HepG2 (cell line): Measurements from ENCODE around the gene CMTM4. TPM values are rescaled to one million over a fixed set of nuclear protein-coding genes. Genes with fewer than 3 reads are reported as not detected.

Experiments used
- ATAC-seq: fragments of 200-7000 bp; cut with Tn5 transposase; 3 replicates; pipeline ENCODE4 v1.9.1; 2020; ENCODE audit warnings: mild to moderate bottlenecking, moderate library complexity
- BruUV-seq: library from RNA; stranded (reverse); fragments of 400-500 nt; replicated peaks from 2 replicates; lab custom pipeline; 2021; lab: Mats Ljungman, UMichigan
- CTCF ChIA-PET: fragments of 300-600 bp; formaldehyde crosslinking; extraction: SDS; loops from one replicate; lab custom pipeline; 2021; ENCODE audit warnings: low total read pairs, inconsistent platforms, low intra/inter-chr PET ratio; lab: Yijun Ruan, JAX
- POLR2A ChIA-PET: fragments of 350-600 bp; sonication (Branson Sonifier 250); formaldehyde crosslinking; loops from one replicate; lab custom pipeline; 2020; ENCODE audit warnings: antibody characterized with exemption, inconsistent platforms; lab: Yijun Ruan, JAX
- DNase-seq: peaks from one replicate; pipeline ENCODE4 v3.0.0-alpha.2; 2015; ENCODE audit warnings: low spot score
- FAIRE-seq: peaks from 3 replicates; lab custom pipeline; 2011; peaks lifted over from hg19 to GRCh38; lab: Jason Lieb, UNC
- H2AFZ ChIP-seq: one replicate; pipeline ENCODE4 v1.6.1; 2011; ENCODE audit warnings: low read length, inconsistent platforms
- H3K27ac ChIP-seq: fragments of 300-600 bp; 3 replicates; pipeline ENCODE4 v1.8.0; 2011; ENCODE audit warnings: mixed run types, mild to moderate bottlenecking, mixed read lengths, low read length, inconsistent platforms; ENCODE audit not compliant: insufficient read depth; ENCODE audit errors: extremely low read length
- H3K27me3 ChIP-seq, 2 experiments: fragments of 200-600 bp in 1 of 2; 2 replicates in 1 of 2; 3 replicates in 1 of 2; pipeline versions ENCODE4 v1.6.0 to v1.8.0; 2011; ENCODE audit warnings: low read length in 2 of 2, mild to moderate bottlenecking in 2 of 2, moderate library complexity in 2 of 2, inconsistent platforms in 1 of 2; ENCODE audit not compliant: insufficient read depth in 2 of 2, control insufficient read depth in 1 of 2
- H3K36me3 ChIP-seq, 2 experiments: fragments of 200-600 bp in 1 of 2; replicated peaks in 1 of 2; 2 replicates in 1 of 2; 3 replicates in 1 of 2; pipeline versions ENCODE4 v1.5.1 to v1.8.0; 2011; ENCODE audit warnings: low read length in 2 of 2, inconsistent platforms in 1 of 2; ENCODE audit not compliant: insufficient read depth in 2 of 2, control insufficient read depth in 1 of 2
- H3K4me1 ChIP-seq: 2 replicates; pipeline ENCODE4 v1.5.1; 2012; ENCODE audit warnings: low read length, inconsistent platforms; ENCODE audit not compliant: insufficient read depth
- H3K4me2 ChIP-seq: 2 replicates; pipeline ENCODE4 v1.6.0; 2011; ENCODE audit warnings: low read depth, low read length, inconsistent platforms
- H3K4me3 ChIP-seq, 3 experiments: fragments of 200-600 bp in 1 of 3; sonication (generic), shearing (Covaris generic) in 1 of 3; replicated peaks in 1 of 3; 2 replicates each; pipeline ENCODE4 v1.5.1; 2011 to 2016; ENCODE audit warnings: low read length in 3 of 3, inconsistent platforms in 2 of 3, low read depth in 2 of 3, mild to moderate bottlenecking in 2 of 3, control low read depth in 1 of 3, mixed read lengths in 1 of 3; ENCODE audit not compliant: insufficient read depth in 1 of 3
- H3K79me2 ChIP-seq: one replicate; pipeline ENCODE4 v1.6.1; 2011; ENCODE audit warnings: low read length, inconsistent platforms; ENCODE audit not compliant: insufficient read depth
- H3K9ac ChIP-seq: 2 replicates; pipeline ENCODE4 v1.6.0; 2011; ENCODE audit warnings: mild to moderate bottlenecking, low read depth, low read length, inconsistent platforms; ENCODE audit not compliant: insufficient read depth
- H3K9me3 ChIP-seq: 2 replicates; pipeline ENCODE4 v1.5.1; 2012; ENCODE audit warnings: mild to moderate bottlenecking, low read length
- H4K20me1 ChIP-seq: 2 replicates; pipeline ENCODE4 v1.6.0; 2011; ENCODE audit warnings: inconsistent platforms, mild to moderate bottlenecking, low read length, moderate library complexity; ENCODE audit not compliant: insufficient read depth
- BHLHE40 ChIP-seq: IDR thresholded peaks from 2 replicates; pipeline ENCODE4 v1.6.1; 2011; ENCODE audit warnings: low read length, improper control_type of control experiment
- BRCA1 ChIP-seq: sonication (generic); formaldehyde crosslinking; IDR thresholded peaks from 2 replicates; pipeline ENCODE4 v1.4.0; 2020; ENCODE audit warnings: missing genetic modification reagents
- CENPT ChIP-seq: sonication (generic); formaldehyde crosslinking; IDR thresholded peaks from 2 replicates; pipeline ENCODE4 v1.8.0; 2022; ENCODE audit warnings: low read depth, mild to moderate bottlenecking, moderate library complexity, missing genetic modification reagents
- KLF15 ChIP-seq: sonication (generic); formaldehyde crosslinking; IDR thresholded peaks from 2 replicates; pipeline ENCODE4 v1.8.1; 2023; ENCODE audit warnings: borderline replicate concordance, mild to moderate bottlenecking, inconsistent platforms, missing genetic modification reagents, mixed read lengths
- NR2F1 ChIP-seq, 2 experiments: fragments of 450-650 bp in 1 of 2; formaldehyde crosslinking in 1 of 2; IDR thresholded peaks; 2 replicates each; pipeline versions ENCODE4 v1.5.0 to v1.6.1; 2016 to 2020; ENCODE audit warnings: mild to moderate bottlenecking in 1 of 2, missing compliant biosample characterization in 1 of 2, missing genetic modification reagents in 1 of 2, moderate library complexity in 1 of 2
- SKI ChIP-seq: fragments of 450-650 bp; IDR thresholded peaks from one replicate; pipeline ENCODE4 v1.6.1; 2018; ENCODE audit warnings: mild to moderate bottlenecking; ENCODE audit not compliant: partially characterized antibody
- WGBS: methylation state at CpG from one replicate; pipeline ENCODE4 v1.1.6; 2017; ENCODE audit warnings: low lambda C conversion rate; 5-methylcytosine and 5-hydroxymethylcytosine counted together
- in situ Hi-C: cut with HindIII; loops from 2 replicates; pipeline ENCODE4 v1.10.0; 2017; ENCODE audit warnings: low pct_unique_long_range_greater_than_20kb; ENCODE audit not compliant: extremely low pct_ligation_motif_present
- intact Hi-C: fragments of 100-400 bp; cut with micrococcal nuclease; formaldehyde crosslinking; loops from one replicate; pipeline ENCODE4 v1.10.0; 2022; ENCODE audit not compliant: unreplicated experiment
- polyA plus RNA-seq, 8 experiments: library from polyadenylated mRNA; depleted of rRNA in 3 of 8; stranded (reverse) in 7 of 8; unstranded in 1 of 8; fragments of >200 nt; fragmentation: Illumina TruSeq in 4 of 8; extraction: Trizol in 4 of 8; gene quantifications; 2 replicates each; pipeline versions ENCODE4 v1.2.1 to v1.2.3, GENCODE V29; 2011 to 2016; ENCODE audit warnings: low read depth in 4 of 8, missing spikeins in 1 of 8, mixed read lengths in 1 of 8; ENCODE audit not compliant: insufficient read depth in 1 of 8
- total RNA-seq, 5 experiments: library from RNA; depleted of rRNA; stranded (reverse); fragments of >200 nt; fragmentation: Illumina TruSeq; extraction: Trizol; gene quantifications; 2 replicates each; pipeline ENCODE4 v1.2.3, GENCODE V29; 2016; ENCODE audit warnings: low read depth in 1 of 5
- TF ChIP-seq, protein P1 (sequence below): sonication (generic); formaldehyde crosslinking; IDR thresholded peaks from 2 replicates; pipeline ENCODE4 v1.5.1; 2020; ENCODE audit warnings: mild to moderate bottlenecking, missing genetic modification reagents, borderline replicate concordance
- TF ChIP-seq, protein P2 (sequence below): sonication (generic); formaldehyde crosslinking; IDR thresholded peaks from 2 replicates; pipeline ENCODE4 v1.4.0; 2020; ENCODE audit warnings: missing genetic modification reagents, low read depth, mild to moderate bottlenecking, borderline replicate concordance
- TF ChIP-seq, protein P3 (sequence below): sonication (generic); formaldehyde crosslinking; IDR thresholded peaks from 2 replicates; pipeline ENCODE4 v1.4.0; 2020; ENCODE audit warnings: missing genetic modification reagents

The CMTM4 gene
- total and polyA plus RNA-seq, 2 of the 13 experiments (the other 11 are each of a cell fraction or from before 2014, with no cell fraction given): 32.0 to 36.3 TPM

DNA sequence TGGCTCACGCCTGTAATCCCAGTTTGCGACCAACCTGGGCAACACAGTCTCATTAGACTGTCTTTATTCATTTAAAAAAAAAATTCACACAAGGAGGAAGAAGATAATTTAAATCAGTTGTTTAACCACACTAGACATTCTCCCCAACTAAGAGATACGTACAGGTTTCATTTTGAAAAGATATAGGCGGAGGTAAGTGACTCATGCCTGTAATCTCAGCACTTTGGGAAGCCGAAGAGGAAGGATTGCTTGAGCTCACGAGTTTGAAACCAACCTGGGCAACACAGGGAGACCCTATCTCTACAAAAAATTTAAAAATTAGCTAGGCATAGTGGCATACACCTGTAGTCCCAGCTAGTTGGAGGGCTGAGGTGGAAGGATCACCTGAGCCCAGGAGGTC, 5.3 kb downstream of the CMTM4 start:
- Histone ChIP-seq H3K79me2 (peaks cover 11% of the 10 kb centered on the region), H3K4me2 (no peak overlapping the region), H3K9ac (no peak overlapping the region), H3K27ac (no peak overlapping the region), H3K4me1 (peaks cover 77% of the 10 kb centered on the region), H3K36me3 (no peaks in the 10 kb centered on the region), H4K20me1 (no peaks in the 10 kb centered on the region), H3K27me3 (no peaks in the 10 kb centered on the region; a peak in 1 of 5 replicates), H3K4me3 (no peak overlapping the region), H2AFZ (no peak overlapping the region), H3K9me3 (no peaks in the 10 kb centered on the region)
- no peak for DNase-seq
- no peak for TF ChIP-seq NR2F1 (CRISPR knock-in tag; IDR thresholded peaks at IDR 0.05)
- no peak for TF ChIP-seq KLF15 (CRISPR knock-in tag)
- no peak for TF ChIP-seq BHLHE40
- TF ChIP-seq, protein P1, sequence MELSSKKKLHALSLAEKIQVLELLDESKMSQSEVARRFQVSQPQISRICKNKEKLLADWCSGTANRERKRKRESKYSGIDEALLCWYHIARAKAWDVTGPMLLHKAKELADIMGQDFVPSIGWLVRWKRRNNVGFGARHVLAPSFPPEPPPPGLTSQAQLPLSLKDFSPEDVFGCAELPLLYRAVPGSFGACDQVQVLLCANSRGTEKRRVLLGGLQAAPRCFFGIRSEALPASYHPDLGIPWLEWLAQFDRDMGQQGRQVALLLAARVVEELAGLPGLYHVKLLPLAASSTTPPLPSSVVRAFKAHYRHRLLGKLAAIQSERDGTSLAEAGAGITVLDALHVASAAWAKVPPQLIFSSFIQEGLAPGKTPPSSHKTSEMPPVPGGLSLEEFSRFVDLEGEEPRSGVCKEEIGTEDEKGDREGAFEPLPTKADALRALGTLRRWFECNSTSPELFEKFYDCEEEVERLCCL: no peak
- no peak for TF ChIP-seq BRCA1 (CRISPR knock-in tag)
- TF ChIP-seq, protein P2, sequence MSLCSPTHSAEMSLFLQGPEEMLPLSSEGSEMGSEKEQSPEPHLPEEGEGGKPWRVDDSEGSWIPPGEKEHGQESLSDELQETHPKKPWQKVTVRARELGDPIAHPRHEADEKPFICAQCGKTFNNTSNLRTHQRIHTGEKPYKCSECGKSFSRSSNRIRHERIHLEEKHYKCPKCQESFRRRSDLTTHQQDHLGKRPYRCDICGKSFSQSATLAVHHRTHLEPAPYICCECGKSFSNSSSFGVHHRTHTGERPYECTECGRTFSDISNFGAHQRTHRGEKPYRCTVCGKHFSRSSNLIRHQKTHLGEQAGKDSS: no peak
- TF ChIP-seq SKI: no peak
- TF ChIP-seq, protein P3, sequence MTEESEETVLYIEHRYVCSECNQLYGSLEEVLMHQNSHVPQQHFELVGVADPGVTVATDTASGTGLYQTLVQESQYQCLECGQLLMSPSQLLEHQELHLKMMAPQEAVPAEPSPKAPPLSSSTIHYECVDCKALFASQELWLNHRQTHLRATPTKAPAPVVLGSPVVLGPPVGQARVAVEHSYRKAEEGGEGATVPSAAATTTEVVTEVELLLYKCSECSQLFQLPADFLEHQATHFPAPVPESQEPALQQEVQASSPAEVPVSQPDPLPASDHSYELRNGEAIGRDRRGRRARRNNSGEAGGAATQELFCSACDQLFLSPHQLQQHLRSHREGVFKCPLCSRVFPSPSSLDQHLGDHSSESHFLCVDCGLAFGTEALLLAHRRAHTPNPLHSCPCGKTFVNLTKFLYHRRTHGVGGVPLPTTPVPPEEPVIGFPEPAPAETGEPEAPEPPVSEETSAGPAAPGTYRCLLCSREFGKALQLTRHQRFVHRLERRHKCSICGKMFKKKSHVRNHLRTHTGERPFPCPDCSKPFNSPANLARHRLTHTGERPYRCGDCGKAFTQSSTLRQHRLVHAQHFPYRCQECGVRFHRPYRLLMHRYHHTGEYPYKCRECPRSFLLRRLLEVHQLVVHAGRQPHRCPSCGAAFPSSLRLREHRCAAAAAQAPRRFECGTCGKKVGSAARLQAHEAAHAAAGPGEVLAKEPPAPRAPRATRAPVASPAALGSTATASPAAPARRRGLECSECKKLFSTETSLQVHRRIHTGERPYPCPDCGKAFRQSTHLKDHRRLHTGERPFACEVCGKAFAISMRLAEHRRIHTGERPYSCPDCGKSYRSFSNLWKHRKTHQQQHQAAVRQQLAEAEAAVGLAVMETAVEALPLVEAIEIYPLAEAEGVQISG (CRISPR knock-in tag): no peak
- no peak for TF ChIP-seq CENPT
- BruUV-seq: no TSS peak
- FAIRE-seq: no peak
- POLR2A ChIA-PET: no interaction called here
- WGBS: 95% methylated on average over 6 of the region's 6 CpGs
- intact Hi-C loops (no loop called here), in situ Hi-C loops (loop anchor here (5.0 kb wide), 1 partner anchor 84 kb away; no protein-coding TSS in a partner anchor)
- CTCF ChIA-PET: no interaction called here
- no peak for ATAC-seq
